ENCODE results near the gene PTPN3.

- TF ChIP-seq EZH2phosphoT487 (IDR thresholded peaks at IDR 0.05; ENCODE audit: borderline replicate concordance) (no peak), CEBPB (IDR thresholded peaks at IDR 0.05; ENCODE audit: low read depth) (no peak)
- TF ChIP-seq, protein P1, sequence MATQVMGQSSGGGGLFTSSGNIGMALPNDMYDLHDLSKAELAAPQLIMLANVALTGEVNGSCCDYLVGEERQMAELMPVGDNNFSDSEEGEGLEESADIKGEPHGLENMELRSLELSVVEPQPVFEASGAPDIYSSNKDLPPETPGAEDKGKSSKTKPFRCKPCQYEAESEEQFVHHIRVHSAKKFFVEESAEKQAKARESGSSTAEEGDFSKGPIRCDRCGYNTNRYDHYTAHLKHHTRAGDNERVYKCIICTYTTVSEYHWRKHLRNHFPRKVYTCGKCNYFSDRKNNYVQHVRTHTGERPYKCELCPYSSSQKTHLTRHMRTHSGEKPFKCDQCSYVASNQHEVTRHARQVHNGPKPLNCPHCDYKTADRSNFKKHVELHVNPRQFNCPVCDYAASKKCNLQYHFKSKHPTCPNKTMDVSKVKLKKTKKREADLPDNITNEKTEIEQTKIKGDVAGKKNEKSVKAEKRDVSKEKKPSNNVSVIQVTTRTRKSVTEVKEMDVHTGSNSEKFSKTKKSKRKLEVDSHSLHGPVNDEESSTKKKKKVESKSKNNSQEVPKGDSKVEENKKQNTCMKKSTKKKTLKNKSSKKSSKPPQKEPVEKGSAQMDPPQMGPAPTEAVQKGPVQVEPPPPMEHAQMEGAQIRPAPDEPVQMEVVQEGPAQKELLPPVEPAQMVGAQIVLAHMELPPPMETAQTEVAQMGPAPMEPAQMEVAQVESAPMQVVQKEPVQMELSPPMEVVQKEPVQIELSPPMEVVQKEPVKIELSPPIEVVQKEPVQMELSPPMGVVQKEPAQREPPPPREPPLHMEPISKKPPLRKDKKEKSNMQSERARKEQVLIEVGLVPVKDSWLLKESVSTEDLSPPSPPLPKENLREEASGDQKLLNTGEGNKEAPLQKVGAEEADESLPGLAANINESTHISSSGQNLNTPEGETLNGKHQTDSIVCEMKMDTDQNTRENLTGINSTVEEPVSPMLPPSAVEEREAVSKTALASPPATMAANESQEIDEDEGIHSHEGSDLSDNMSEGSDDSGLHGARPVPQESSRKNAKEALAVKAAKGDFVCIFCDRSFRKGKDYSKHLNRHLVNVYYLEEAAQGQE (IDR thresholded peaks at IDR 0.05; ENCODE audit: low read depth) = no peak
Measured at GRCh38 chr9:109456811-109457210, 41.3 kb downstream of the PTPN3 start.

Data from HCT116 (cell line).